Esophagus muscularis mucosa (tissue), 4 donors: Measurements from ENCODE around the gene MBD2. TPM values are rescaled to one million over a fixed set of nuclear protein-coding genes. Genes with fewer than 3 reads are reported as not detected.

Experiments used
- DNase-seq: peaks from one replicate; pipeline ENCODE4 v3.0.0-alpha.2; 2017; ENCODE audit errors: extremely low spot score
- H3K27ac ChIP-seq, 4 donors: fragments of 200-600 bp; sonication (generic); replicated peaks in 1 of 4; 1 replicate in 3 of 4; 2 replicates in 1 of 4; pipeline ENCODE4 v1.5.1; 2016 to 2019; ENCODE audit warnings: mild to moderate bottlenecking in 1 of 4
- H3K27me3 ChIP-seq, 4 donors: fragments of 200-600 bp; sonication (generic); one replicate each; pipeline versions ENCODE4 v1.5.1 to v1.6.0; 2016 to 2019
- H3K36me3 ChIP-seq, 4 donors: fragments of 200-600 bp; sonication (generic); one replicate each; pipeline ENCODE4 v1.5.1; 2016 to 2019
- H3K4me1 ChIP-seq, 4 donors: fragments of 200-600 bp; sonication (generic); one replicate each; pipeline ENCODE4 v1.5.1; 2016 to 2019
- H3K4me3 ChIP-seq, 4 donors: fragments of 200-600 bp; sonication (generic); 1 replicate in 2 of 4; 2 replicates in 2 of 4; pipeline ENCODE4 v1.5.1; 2016 to 2019; ENCODE audit warnings: mild to moderate bottlenecking in 4 of 4, moderate library complexity in 1 of 4
- H3K9me3 ChIP-seq, 4 donors: fragments of 200-600 bp; sonication (generic); 1 replicate in 3 of 4; 2 replicates in 1 of 4; pipeline ENCODE4 v1.5.1; 2016 to 2019
- CTCF ChIP-seq, 3 experiments: fragments of 200-600 bp in 2 of 3; fragments of 450-650 bp in 1 of 3; sonication (generic) in 2 of 3; IDR thresholded peaks; one replicate each; pipeline ENCODE4 v1.5.1; 2017 to 2019; ENCODE audit warnings: antibody characterized with exemption in 3 of 3, mild to moderate bottlenecking in 2 of 3, moderate library complexity in 1 of 3
- EP300 ChIP-seq: sonication (generic); formaldehyde crosslinking; IDR thresholded peaks from one replicate; pipeline ENCODE4 v1.6.1; 2017; ENCODE audit warnings: antibody characterized with exemption
- POLR2A ChIP-seq: fragments of 450-650 bp; IDR thresholded peaks from one replicate; pipeline ENCODE4 v1.6.1; 2017; ENCODE audit warnings: antibody characterized with exemption, moderate library complexity, mild to moderate bottlenecking, low read depth
- POLR2AphosphoS5 ChIP-seq, 2 donors: sonication (generic); formaldehyde crosslinking; IDR thresholded peaks; one replicate each; pipeline ENCODE4 v1.6.1; 2017; ENCODE audit warnings: antibody characterized with exemption in 2 of 2
- WGBS: methylation state at CpG from one replicate; pipeline ENCODE4 v1.1.5; 2018; 5-methylcytosine and 5-hydroxymethylcytosine counted together
- intact Hi-C: fragments of 100-400 bp; cut with DNase I; formaldehyde crosslinking; loops from one replicate; pipeline ENCODE4 v1.15.1; 2023
- total RNA-seq, 4 donors: library from RNA; depleted of rRNA; stranded (reverse); fragments of >200 nt; gene quantifications; one replicate each; pipeline versions ENCODE4 v1.1.0 to v1.2.1, GENCODE V29; 2016

The MBD2 gene
- total RNA-seq, 4 donors from 2014 or later = 30.7 to 43.9 (median 40.8) TPM

GRCh38 chr18:54161267-54161666 is 63.2 kb downstream of the MBD2 start:
- H3K4me3 ChIP-seq = no peak overlapping the region
- intact Hi-C loops = no loop called here
- no peaks in the 10 kb centered on the region for H3K27me3 ChIP-seq

GRCh38 chr18:54159906-54160305 is 64.6 kb downstream of the MBD2 start:
- no peak overlapping the region for H3K27ac ChIP-seq
- WGBS = 73% methylated on average over 1 of the region's 1 CpG
- intact Hi-C loops = no loop called here
- TF ChIP-seq EP300 = no peak
- no peak for TF ChIP-seq POLR2A
- TF ChIP-seq CTCF (IDR thresholded peaks at IDR 0.05) = no peak
- TF ChIP-seq POLR2AphosphoS5 (IDR thresholded peaks at IDR 0.05) = no peak
- H3K4me1 ChIP-seq = peaks cover 0 to 7% (median 3%) of the 10 kb centered on the region in 4 donors
- DNase-seq = no peak
- peaks cover 41 to 90% (median 68%) of the 10 kb centered on the region in 4 donors for H3K36me3 ChIP-seq
- H3K27me3 ChIP-seq = no peaks in the 10 kb centered on the region
- H3K9me3 ChIP-seq = no peaks in the 10 kb centered on the region
- no peak overlapping the region for H3K4me3 ChIP-seq

More at GRCh38 chr18:54161267-54161666, 63.2 kb downstream of the MBD2 start:
- Histone ChIP-seq H3K4me1 (peaks cover 0 to 7% (median 3%) of the 10 kb centered on the region in 4 donors), H3K27ac (no peak overlapping the region), H3K36me3 (peaks cover 41 to 88% (median 70%) of the 10 kb centered on the region in 4 donors), H3K9me3 (no peaks in the 10 kb centered on the region)
- no peak for DNase-seq
- TF ChIP-seq CTCF (IDR thresholded peaks at IDR 0.05) (no peak), POLR2A (no peak), POLR2AphosphoS5 (IDR thresholded peaks at IDR 0.05) (no peak), EP300 (no peak)

- peaks cover 0 to 7% (median 3%) of the 10 kb centered on the region in 4 donors for H3K4me1 ChIP-seq
- no peaks in the 10 kb centered on the region for H3K27me3 ChIP-seq
- no peak for TF ChIP-seq EP300
- no peak for TF ChIP-seq POLR2A
- no peak overlapping the region for H3K4me3 ChIP-seq
- 90% methylated on average over 7 of the region's 7 CpGs for WGBS
- peaks cover 26 to 93% (median 66%) of the 10 kb centered on the region in 4 donors for H3K36me3 ChIP-seq
- no peak overlapping the region for H3K27ac ChIP-seq
- no peaks in the 10 kb centered on the region for H3K9me3 ChIP-seq
- no peak for DNase-seq
- intact Hi-C loops = no loop called here
Observed at GRCh38 chr18:54157646-54158385, 66.7 kb downstream of the MBD2 start.

- Histone ChIP-seq H3K4me3 (no peak overlapping the region), H3K27ac (no peak overlapping the region), H3K36me3 (peaks cover 21 to 83% (median 63%) of the 10 kb centered on the region in 4 donors), H3K27me3 (no peaks in the 10 kb centered on the region), H3K9me3 (no peaks in the 10 kb centered on the region), H3K4me1 (no peaks in the 10 kb centered on the region)
- TF ChIP-seq POLR2AphosphoS5 (IDR thresholded peaks at IDR 0.05) = no peak
- DNase-seq = no peak
- intact Hi-C loops = no loop called here
- 89% methylated on average over 3 of the region's 3 CpGs for WGBS
Observed at GRCh38 chr18:54155412-54155811, 69.1 kb downstream of the MBD2 start.

- 72% methylated on average over 4 of the region's 4 CpGs for WGBS
- H3K27me3 ChIP-seq = no peaks in the 10 kb centered on the region
- no peak for TF ChIP-seq POLR2A
- no peak for TF ChIP-seq EP300
- no peak for TF ChIP-seq POLR2AphosphoS5 (IDR thresholded peaks at IDR 0.05)
- no peak for TF ChIP-seq CTCF (IDR thresholded peaks at IDR 0.05)
- H3K9me3 ChIP-seq = no peaks in the 10 kb centered on the region
- no peak for DNase-seq
- H3K27ac ChIP-seq = no peak overlapping the region
- no peak overlapping the region for H3K4me3 ChIP-seq
- intact Hi-C loops = no loop called here
- peaks cover 15 to 72% (median 55%) of the 10 kb centered on the region in 4 donors for H3K36me3 ChIP-seq
- H3K4me1 ChIP-seq = peaks cover 0 to 9% (median 2%) of the 10 kb centered on the region in 4 donors
Observed at GRCh38 chr18:54154231-54154630, 70.2 kb downstream of the MBD2 start.
